ENCODE data around the gene ST6GALNAC2.
"Not testable (repeated sequence)": the region's sequence is repeated elsewhere in the genome, so short reads cannot be mapped to it uniquely, and the experiment has no call there.

The ST6GALNAC2 gene

DNA sequence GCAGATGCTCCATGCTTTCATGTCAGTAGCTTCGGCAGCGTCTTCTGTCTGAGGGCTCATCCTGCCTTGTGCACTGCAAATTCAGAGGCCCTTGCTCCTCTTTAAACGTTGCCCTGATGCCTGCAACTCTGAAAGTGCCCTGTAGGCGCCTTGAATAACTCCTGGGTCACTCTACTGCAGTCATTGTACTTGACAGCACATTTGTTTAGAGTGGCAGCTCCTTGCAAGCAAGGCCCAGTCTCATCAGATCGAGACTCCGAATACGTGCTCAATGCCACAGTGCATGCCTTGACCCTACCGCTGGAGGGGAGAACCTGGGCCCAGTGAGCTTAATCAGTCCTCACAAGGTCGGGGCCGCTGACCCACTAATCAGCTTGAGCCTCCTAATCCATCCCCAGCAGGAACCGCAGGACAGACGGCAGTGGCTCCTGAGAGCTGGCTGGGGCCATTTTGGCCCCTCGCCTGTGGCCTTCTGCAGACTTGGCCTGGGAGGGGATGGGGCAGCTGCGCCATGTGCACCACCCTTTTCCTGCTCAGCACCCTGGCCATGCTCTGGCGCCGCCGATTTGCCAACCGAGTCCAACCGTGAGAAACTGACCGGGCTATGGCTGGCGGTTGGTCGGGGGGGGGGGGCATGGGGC, 45.9 kb downstream of the ST6GALNAC2 start, which contains the start of gene PRCD:
PRCD (plus strand) TSS at position 414 of the 641 bp plus-strand sequence; CDS start at position 512, 98 bp downstream.
- no peak for DNase-seq (ENCODE audit: low spot score)

GRCh38 chr17:76538941-76539570, 46.6 kb downstream of the ST6GALNAC2 start:
- DNase-seq (ENCODE audit: low spot score), result no peak

- no peak for DNase-seq (ENCODE audit: low spot score)
These were observed 47.3 kb downstream of the ST6GALNAC2 start for GRCh38 chr17:76538281-76538931.

DNA sequence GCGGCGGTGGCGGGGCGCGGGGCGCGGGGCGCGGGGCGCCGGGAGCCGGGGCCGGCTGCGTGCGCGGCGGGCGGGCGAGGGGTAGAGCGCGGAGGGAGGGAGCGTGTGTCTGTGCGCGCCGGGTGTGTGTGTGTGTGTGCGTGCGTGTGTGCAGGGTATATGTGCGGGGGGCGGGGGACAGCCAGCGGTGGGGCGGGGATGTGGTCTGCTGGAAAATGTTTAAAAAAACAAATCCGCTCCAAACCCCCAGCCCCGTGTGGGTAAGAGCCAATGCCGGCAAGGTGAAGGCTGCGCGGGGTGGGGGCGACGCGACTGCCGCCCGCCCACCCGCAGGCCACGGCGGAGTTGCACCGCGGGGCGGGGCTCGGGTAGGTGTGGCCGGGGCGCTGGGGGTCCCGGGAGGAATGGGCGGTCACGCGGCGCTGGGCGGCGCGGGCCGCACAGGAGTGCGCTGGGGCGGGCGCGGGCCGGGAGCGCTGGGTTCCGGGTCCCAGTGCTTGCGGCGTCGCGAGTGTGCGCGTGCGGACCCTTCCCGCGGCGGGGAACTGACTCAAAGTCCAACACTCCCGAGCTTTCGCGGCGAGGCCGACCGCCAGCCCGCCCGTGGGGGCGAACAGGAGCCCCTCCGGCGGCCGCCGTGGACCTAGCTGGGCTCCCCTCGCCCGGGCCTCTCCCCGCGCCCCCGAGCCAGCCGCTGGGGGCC, 47.9 kb downstream of the ST6GALNAC2 start, which contains the start of gene CYGB:
CYGB (minus strand) TSS at position 132 of the 703 bp plus-strand sequence. CDS start 167 bp downstream, outside the sequence.
- DNase-seq (ENCODE audit: low spot score), result no peak

DNA sequence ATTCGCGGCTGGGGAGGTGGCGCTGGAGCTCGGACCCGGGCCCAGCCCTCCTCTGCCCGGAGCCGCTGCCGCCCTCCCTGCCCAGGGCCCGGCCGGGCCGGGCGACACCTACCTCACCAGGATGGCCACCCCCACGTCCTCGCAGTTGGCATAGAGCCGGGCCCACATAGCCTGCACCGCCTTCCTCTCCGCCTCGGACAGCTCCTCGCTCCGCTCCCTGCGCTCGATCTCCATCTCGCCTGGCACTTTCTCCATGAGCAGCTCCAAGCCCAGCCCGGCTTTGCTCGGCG, 48.4 kb downstream of the ST6GALNAC2 start:
- no peak for DNase-seq (ENCODE audit: low spot score)

DNA sequence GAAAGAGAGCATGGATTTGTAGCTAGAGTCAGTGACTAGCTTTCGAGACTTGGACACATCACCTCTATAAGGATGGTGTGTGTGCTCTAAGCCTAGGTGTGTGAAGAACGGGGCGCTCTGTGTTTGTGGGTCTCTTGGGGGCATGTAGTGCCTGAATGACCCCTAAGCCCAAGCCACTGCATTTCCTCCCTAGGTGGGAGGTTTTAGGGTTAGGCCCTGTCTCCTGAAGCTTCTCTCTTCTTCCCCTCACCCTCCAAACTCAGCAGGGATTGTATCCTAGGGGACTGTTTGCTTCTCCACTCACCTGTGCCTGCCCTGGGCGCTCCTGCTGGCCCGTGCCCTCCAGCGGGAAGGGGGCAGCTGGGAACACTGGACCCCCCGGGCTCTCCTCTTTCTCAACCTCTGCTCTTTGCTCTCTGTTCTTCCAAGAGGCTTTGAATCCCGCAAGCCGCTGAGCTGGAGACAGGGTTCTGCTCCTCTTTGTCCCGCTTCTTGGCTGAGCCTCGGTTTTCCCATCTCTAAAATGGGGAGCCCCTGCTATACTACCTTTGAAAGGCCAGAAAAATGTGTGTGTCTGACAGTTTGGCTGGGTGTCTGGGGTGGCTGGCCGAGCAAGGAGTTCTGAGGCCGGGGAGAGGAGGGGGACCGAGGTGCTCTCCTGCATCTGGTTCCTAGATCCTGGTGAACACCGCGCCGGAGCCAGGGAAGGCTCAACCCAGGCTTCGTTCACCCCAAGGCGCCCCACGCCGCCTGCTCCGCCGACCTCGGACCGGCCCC, 49.0 kb downstream of the ST6GALNAC2 start:
- no peak for DNase-seq (ENCODE audit: low spot score)

GRCh38 chr17:76535788-76536510, 49.7 kb downstream of the ST6GALNAC2 start:
- no peak for DNase-seq (ENCODE audit: low spot score)

GRCh38 chr17:76534831-76535732, 50.6 kb downstream of the ST6GALNAC2 start:
- DNase-seq (ENCODE audit: low spot score), result no peak

GRCh38 chr17:76533640-76534359, 51.9 kb downstream of the ST6GALNAC2 start:
- not testable (repeated sequence) for DNase-seq (ENCODE audit: low spot score)

DNA sequence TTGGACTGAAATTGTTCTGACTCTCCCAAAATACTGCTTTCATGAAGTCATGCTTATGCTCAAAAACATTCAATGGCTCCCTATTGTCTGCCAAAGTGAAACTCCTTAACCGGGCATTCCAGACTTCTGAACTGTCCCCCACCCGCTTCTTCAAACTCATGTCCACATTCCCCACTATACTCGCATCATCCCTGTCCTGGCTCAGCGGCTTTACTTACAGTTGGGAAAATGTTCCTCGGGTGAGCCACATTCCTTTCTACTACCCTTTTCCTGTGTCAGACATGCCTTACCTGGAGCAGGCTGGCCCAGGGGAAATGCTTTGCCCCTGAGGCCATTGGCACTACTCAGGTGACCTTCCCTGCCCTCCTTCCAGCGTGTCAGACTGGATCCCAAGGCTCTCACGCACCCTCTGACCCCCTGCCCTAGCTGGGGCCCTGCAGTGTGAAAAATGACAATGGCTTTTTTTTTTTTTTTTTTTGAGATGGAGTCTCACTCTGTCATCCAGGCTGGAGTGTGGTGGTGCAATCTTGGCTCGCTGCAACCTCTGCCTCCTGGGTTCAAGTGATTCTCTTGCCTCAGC, 53.5 kb downstream of the ST6GALNAC2 start:
- no peak for DNase-seq (ENCODE audit: low spot score)

DNA sequence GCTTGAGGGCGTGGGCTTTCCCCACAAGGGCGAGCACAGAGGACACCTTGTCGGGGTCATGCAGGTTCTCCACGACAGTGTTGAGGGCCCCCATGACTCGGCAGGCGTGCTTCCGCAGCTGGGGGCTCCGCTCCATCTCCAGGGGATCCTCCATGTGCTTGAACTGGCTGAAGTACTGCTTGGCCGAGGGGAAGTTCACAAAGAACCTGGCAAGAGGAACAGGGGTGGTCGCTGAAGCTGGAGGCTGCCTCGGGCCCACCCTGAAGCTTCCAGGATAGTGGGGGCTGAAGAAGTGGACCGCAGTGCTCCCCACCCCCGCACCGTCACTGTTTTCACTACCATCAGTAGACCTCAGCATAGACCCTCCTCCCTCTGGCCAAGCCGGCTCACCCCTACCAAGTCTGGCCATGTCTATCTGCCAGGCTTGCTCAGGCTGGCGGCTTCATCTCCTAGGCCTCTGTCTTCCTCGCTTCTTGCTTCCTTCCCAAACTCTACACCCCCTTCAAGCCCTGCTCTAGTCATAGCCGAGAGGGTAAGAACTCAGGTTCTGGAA, 54.1 kb downstream of the ST6GALNAC2 start:
- no peak for DNase-seq (ENCODE audit: low spot score)

GRCh38 chr17:76530811-76531485, 54.7 kb downstream of the ST6GALNAC2 start:
- no peak for DNase-seq (ENCODE audit: low spot score)

- no peak for DNase-seq (ENCODE audit: low spot score)
These were observed 55.5 kb downstream of the ST6GALNAC2 start for GRCh38 chr17:76530095-76530723.

DNA sequence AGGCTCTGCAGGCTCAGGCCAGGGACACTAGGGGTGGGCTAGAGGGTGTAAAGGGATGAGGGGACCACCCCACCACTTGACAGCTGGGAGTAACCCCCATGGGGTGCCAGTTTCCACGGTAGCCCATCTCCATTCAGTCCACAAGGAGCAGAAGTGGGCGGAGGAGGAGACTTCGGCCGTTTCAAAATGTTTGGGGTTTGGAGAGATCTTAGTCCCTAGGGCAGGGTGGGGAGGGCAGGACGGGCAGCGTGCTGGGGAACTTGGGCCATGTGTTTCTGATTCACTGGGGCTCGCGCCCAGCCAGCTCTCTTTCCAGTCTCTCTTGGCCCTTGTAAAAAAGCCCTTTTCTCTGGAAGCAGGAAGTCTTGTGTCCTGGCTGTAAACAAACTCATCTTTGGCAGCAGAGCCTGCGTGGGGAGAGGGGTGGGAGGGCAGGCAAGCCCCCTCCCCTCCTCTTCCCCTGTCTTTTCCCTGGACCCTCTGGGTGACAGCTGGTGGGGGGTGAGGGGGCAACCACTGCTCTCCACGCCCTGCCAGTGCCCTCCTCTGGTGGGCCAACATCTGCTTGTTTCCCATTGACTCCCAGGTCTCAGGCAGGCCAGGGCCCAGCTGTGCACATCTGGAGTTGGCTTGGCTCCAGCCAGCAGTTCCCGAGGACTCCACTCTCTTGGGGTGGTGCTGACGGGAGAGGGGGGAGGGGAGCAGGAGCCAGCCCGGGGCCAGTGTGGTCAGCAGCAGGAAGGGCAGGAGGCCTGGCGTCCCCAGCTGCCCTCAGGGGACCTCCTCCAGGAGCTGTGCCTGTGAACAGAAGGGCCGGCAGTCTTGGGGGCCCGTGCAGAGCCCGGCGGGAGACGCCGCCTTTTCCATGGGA, 56.2 kb downstream of the ST6GALNAC2 start:
- DNase-seq (ENCODE audit: low spot score), result peak; percentile 82

GRCh38 chr17:76528528-76529223, 57.0 kb downstream of the ST6GALNAC2 start:
- DNase-seq (ENCODE audit: low spot score), result no peak

- DNase-seq (ENCODE audit: low spot score), result no peak
These were observed 57.5 kb downstream of the ST6GALNAC2 start for GRCh38 chr17:76528156-76528527.
